Dedifferentiated amniotic fluid mesenchymal stem cell (primary cell): ENCODE data around the gene TFDP1.

Experiments used
- DNase-seq: peaks from one replicate; pipeline ENCODE4 v3.0.0-alpha.2; 2016; ENCODE audit errors: extremely low spot score

The TFDP1 gene

GRCh38 chr13:113598481-113598880 is 13.9 kb downstream of the TFDP1 start:
- no peak for DNase-seq

DNA sequence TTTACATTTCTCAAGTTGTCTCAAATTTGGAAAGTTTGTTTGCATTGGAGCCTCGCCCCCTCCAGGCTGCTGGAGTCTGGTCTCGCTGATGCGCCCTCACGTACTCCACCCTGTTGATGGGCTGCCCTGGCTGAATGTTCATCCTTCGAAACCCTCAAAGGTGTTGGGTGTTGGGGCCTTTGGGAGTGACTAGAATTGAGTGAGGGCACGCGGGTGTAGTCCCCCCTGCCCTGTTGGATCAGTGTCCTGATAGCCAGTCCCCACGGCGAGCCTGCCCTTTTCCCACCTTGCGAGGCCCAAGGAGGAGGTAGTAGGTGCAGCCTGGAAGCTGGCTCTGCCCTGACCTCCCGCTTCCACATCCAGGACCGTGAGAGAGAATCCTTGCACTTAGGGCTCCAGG is 14.8 kb downstream of the TFDP1 start:
- DNase-seq, result no peak

GRCh38 chr13:113601166-113602070 is 16.9 kb downstream of the TFDP1 start:
- no peak for DNase-seq

DNA sequence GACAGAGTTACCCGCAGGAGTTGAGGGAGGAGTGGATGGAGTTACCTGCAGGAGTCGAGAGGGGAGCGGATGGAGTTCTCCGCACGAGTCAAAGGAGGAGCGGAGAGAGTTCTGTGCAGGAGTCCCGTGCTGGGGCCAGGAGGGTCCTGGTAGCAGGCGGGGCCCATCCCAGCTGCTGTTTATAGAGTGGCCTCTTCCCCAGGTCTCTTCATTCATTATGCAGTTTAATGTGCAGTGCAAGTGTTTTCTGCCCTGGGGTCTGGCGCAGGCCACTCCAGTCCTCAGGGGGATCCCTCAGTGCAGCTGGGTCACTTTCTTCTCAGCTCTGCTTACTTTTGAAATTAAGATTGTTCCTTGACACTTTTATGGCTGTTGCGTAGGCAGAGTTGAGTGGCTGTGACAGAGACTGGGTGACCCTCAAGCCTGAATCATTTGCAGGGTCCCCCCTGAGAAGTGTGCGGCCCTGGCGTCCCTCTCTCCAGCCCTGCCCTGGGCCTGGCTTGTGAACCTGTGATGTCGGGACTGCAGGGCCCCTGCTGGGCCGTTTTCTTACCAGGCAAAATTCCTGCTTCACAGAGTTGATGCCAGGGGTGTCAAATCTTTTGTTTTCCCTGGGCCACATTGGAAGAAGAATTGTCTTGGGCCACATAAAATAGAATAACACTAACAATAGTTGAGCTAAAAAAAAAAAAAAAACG is 17.9 kb downstream of the TFDP1 start:
- DNase-seq, result no peak

DNA sequence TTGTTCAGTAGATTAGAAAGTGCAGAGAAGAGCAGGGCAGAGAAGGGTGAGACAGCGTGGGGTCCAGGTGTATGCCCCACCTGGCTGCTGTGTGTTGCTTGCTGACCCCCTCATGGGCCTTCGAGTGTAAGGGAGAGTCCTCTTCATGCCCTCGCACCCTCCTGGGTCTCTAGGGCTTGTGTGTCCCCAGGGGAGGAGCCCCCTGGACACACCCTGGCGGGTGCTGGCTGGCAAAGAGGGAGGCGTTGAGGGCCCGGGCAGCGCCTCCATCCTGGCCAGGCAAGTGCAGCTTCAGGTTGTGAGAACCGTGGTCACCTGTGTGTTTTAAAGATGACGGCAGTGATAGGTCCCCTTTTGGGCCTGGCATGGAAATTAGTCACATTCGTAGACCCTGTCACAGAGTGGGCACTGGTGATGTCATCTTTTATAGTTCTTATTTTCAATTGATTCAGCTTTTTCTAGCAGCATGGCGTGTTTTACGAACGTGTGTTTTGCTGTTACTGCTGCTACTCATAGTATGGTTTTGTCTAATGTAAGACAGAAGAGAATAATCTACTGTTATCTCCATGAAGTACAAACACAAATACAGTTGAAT is 18.7 kb downstream of the TFDP1 start:
- no peak for DNase-seq

DNA sequence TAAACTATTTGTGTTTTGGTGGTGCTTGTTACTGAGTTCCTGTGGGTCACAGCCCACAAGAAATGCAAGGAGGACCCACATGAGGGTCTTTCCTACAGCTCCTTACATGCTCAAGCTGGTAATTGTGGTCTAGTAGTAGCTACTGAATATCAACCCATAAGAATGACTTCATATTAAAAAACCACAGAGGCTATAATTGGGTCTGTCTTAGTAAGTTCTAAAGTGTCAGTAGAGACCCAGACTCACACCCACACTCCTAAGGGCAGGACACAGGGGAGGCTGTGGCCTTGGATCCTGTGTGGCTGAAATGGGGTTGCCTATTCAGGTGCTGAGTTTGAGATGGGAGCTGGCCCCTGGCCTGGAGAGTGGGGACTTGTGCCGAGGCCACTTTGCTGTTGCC is 19.6 kb downstream of the TFDP1 start:
- no peak for DNase-seq

- no peak for DNase-seq
Measured at GRCh38 chr13:113605461-113605860, 20.9 kb downstream of the TFDP1 start.

DNA sequence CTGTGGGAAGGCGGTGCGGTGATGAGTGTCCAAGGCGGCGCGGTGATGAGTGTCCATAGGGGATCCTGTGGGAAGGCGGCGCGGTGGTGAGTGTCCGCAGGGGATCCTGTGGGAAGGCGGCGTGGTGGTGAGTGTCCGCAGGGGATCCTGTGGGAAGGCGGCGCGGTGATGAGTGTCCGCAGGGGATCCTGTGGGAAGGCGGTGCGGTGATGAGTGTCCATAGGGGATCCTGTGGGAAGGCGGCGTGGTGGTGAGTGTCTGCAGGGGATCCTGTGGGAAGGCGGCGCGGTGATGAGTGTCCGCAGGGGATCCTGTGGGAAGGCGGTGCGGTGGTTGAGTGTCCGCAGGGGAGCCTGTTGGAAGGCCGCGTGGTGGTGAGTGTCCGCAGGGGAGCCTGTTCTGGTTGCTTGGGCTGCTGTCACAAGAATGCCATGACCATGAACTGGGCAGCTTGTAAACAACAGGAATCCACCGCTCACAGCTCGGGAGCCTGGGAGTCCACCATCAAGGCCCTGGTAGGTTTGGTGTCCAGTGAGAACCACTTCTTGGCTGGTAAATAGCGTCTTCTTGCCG is 21.4 kb downstream of the TFDP1 start:
- no peak for DNase-seq

GRCh38 chr13:113607056-113607888 is 22.7 kb downstream of the TFDP1 start:
- no peak for DNase-seq

GRCh38 chr13:113607889-113608635 is 23.5 kb downstream of the TFDP1 start:
- no peak for DNase-seq

DNA sequence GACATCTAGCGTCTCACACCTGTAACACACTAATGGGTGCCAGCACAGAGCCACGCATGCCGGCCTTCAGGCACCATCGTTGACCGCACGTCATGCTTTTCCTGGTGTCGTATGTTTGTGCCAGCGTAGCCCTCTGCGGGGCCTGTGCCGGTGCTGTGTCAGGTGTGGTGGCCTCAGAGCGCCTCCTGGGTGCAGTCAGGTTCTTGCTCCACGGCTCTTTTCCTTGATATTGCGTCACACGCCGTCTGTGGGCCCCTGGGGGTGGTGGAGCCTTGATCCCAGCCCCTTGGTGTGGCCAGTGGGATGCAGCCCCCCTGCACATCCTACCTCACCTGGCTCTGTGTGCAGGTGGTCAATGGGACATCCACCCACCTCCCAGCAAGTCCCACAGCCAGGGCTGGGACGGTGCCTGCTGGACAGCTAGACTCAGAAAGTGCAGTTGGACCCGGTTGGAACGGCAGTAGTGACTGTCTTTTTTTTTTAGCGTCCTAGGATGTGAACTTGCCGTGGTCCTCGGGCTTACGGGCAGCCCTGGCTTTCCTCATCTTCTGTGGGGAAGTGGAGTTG is 24.5 kb downstream of the TFDP1 start:
- DNase-seq, result no peak

GRCh38 chr13:113609616-113610015 is 25.1 kb downstream of the TFDP1 start:
- DNase-seq, result no peak

GRCh38 chr13:113610266-113610665 is 25.7 kb downstream of the TFDP1 start:
- DNase-seq, result no peak

DNA sequence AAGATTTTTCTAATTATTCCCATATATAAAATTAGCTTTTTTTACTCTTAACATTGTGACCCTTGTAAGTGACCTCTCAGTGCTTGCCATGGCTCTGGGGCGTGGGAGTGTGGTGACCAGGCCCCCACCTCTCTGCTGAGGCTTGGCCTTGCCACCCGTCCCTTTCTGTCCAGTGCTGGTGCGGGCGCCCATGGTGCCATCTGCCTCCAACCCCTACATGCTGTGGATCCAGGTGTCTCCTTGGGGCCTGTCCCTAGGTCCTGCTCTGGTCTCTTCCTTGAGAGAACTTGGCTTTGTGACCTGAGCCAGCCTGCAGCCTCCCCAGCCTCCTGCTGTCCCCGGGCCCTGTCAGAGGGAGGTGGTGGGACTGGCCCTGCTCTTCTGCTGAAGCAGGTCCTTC is 27.4 kb downstream of the TFDP1 start:
- no peak for DNase-seq

DNA sequence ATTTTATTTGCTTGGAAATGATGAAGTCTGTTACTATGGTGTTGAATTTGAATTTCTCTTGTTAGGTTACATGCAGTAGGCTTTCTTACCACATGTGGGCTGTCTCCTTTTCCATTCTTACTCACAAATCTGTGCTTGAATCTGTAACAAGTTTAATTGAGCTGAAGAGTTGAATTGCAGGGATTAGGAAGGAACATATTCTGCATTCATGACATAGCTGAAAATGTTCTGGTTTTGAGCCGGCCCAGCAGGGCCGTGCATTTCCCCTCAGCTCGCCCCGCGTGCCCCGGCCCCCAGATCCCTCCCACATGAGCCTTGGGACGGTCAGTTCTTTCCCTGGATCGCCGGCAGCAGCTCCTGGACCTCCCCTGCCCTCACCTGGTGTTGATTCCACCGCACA is 28.1 kb downstream of the TFDP1 start:
- peak; percentile 71 for DNase-seq

- DNase-seq, result no peak
Measured at GRCh38 chr13:113613789-113614379, 29.3 kb downstream of the TFDP1 start.

GRCh38 chr13:113616281-113616906 is 31.8 kb downstream of the TFDP1 start:
- DNase-seq, result no peak

GRCh38 chr13:113616991-113617749 is 32.6 kb downstream of the TFDP1 start:
- no peak for DNase-seq

DNA sequence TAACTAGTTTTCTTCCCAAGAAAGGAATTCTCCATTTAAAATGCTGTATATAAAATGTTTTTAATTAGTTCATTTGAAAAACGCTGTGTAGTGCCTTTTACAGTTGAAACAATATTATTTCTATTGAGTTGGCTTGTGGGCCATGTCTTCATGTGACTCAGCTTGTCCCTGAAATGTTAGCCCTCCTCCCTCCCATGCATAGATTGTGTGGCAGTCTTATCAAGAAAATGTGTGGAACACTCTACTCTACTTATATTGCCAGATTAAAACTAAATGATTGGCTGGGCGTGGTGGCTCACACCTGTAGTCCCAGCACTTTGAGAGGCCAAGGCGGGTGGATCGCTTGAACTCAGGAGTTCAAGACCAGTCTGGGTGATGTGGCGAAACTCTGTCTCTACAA is 33.4 kb downstream of the TFDP1 start:
- DNase-seq, result no peak
